IMR-90 (cell line): ENCODE measurements around the gene CACNG7. TPM values are rescaled to one million over a fixed set of nuclear protein-coding genes. Genes with fewer than 3 reads are reported as not detected.

Experiments
- ATAC-seq: fragments of 200-7000 bp; cut with Tn5 transposase; 2 replicates; pipeline ENCODE4 v1.9.1; 2020; ENCODE audit warnings: low read depth, mild to moderate bottlenecking, moderate library complexity
- BruUV-seq: library from RNA; stranded (reverse); fragments of 400-500 nt; replicated peaks from 2 replicates; lab custom pipeline; 2021; lab: Mats Ljungman, UMichigan
- CTCF ChIA-PET: fragments of 300-600 bp; formaldehyde crosslinking; extraction: SDS; loops from one replicate; lab custom pipeline; 2021; ENCODE audit warnings: antibody characterized with exemption; lab: Yijun Ruan, JAX
- POLR2A ChIA-PET: fragments of 300-600 bp; sonication (Branson Sonifier 250); formaldehyde crosslinking; loops from one replicate; lab custom pipeline; 2022; ENCODE audit warnings: antibody characterized with exemption; ENCODE audit not compliant: unreplicated experiment; lab: Charles Lee
- DNase-seq: peaks from one replicate; pipeline ENCODE4 v3.0.0; 2013
- H2AFZ ChIP-seq: replicated peaks from 2 replicates; pipeline ENCODE3; 2013; ENCODE audit warnings: low read length, mild to moderate bottlenecking; ENCODE audit not compliant: poor library complexity
- H2AK5ac ChIP-seq: 2 replicates; pipeline ENCODE4 v1.6.1; 2013; ENCODE audit warnings: low read depth, low read length, inconsistent platforms
- H2AK9ac ChIP-seq: replicated peaks from 2 replicates; pipeline ENCODE3; 2013; ENCODE audit warnings: mild to moderate bottlenecking, low read depth, low read length, moderate library complexity; ENCODE audit not compliant: poor library complexity
- H2BK120ac ChIP-seq: 2 replicates; pipeline ENCODE4 v1.6.1; 2013; ENCODE audit warnings: low read depth, low read length, inconsistent platforms
- H2BK15ac ChIP-seq: 3 replicates; pipeline ENCODE4 v1.6.1; 2013; ENCODE audit warnings: low read depth, low read length, inconsistent platforms
- H2BK20ac ChIP-seq: 2 replicates; pipeline ENCODE4 v1.6.1; 2013; ENCODE audit warnings: low read depth, mild to moderate bottlenecking, inconsistent platforms, low read length, moderate library complexity
- H2BK5ac ChIP-seq: 2 replicates; pipeline ENCODE4 v1.6.1; 2013; ENCODE audit warnings: mild to moderate bottlenecking, low read depth, low read length, inconsistent platforms; ENCODE audit not compliant: poor library complexity, severe bottlenecking
- H3K14ac ChIP-seq: replicated peaks from 2 replicates; pipeline ENCODE4 v1.6.1; 2013; ENCODE audit warnings: low read depth, low read length, inconsistent platforms
- H3K18ac ChIP-seq: 2 replicates; pipeline ENCODE4 v1.6.1; 2013; ENCODE audit warnings: low read depth, low read length, control low read depth
- H3K23ac ChIP-seq: 2 replicates; pipeline ENCODE4 v1.6.1; 2013; ENCODE audit warnings: low read depth, low read length, inconsistent platforms
- H3K27ac ChIP-seq: 2 replicates; pipeline ENCODE4 v1.5.1; 2013; ENCODE audit warnings: mild to moderate bottlenecking, control low read depth, low read length; ENCODE audit not compliant: insufficient read depth
- H3K27me3 ChIP-seq: 2 replicates; pipeline ENCODE4 v1.6.1; 2013; ENCODE audit warnings: low read length; ENCODE audit not compliant: control insufficient read depth, insufficient read depth
- H3K36me3 ChIP-seq: 2 replicates; pipeline ENCODE4 v1.6.1; 2013; ENCODE audit warnings: low read length, mixed read lengths; ENCODE audit not compliant: control insufficient read depth, insufficient read depth
- H3K4ac ChIP-seq: 2 replicates; pipeline ENCODE4 v1.6.1; 2013; ENCODE audit warnings: low read depth, low read length, inconsistent platforms
- H3K4me1 ChIP-seq: 2 replicates; pipeline ENCODE4 v1.6.1; 2013; ENCODE audit warnings: low read length, mixed read lengths; ENCODE audit not compliant: control insufficient read depth, insufficient read depth
- H3K4me2 ChIP-seq: 2 replicates; pipeline ENCODE4 v1.6.1; 2013; ENCODE audit warnings: low read depth, mild to moderate bottlenecking, control low read depth, low read length, moderate library complexity
- H3K4me3 ChIP-seq: 2 replicates; pipeline ENCODE4 v1.5.1; 2013; ENCODE audit warnings: low read depth, mild to moderate bottlenecking, control low read depth, low read length, moderate library complexity; ENCODE audit not compliant: insufficient read depth
- H3K56ac ChIP-seq: 2 replicates; pipeline ENCODE4 v1.6.1; 2013; ENCODE audit warnings: low read length, inconsistent platforms; ENCODE audit not compliant: insufficient read depth; ENCODE audit errors: extremely low read depth
- H3K79me1 ChIP-seq, 2 experiments: 2 replicates each; pipeline ENCODE4 v1.6.1; 2013; ENCODE audit warnings: low read length in 2 of 2, inconsistent platforms in 1 of 2, low read depth in 1 of 2
- H3K9ac ChIP-seq: 2 replicates; pipeline ENCODE4 v1.6.1; 2013; ENCODE audit warnings: low read depth, low read length, control low read depth
- H3K9me1 ChIP-seq: 2 replicates; pipeline ENCODE4 v1.6.1; 2013; ENCODE audit warnings: low read length, inconsistent platforms; ENCODE audit not compliant: insufficient read depth
- H3K9me3 ChIP-seq: 2 replicates; pipeline ENCODE4 v1.6.1; 2013; ENCODE audit warnings: low read length; ENCODE audit not compliant: control insufficient read depth, insufficient read depth
- H4K20me1 ChIP-seq: 2 replicates; pipeline ENCODE4 v1.6.1; 2013; ENCODE audit warnings: low read length, inconsistent platforms; ENCODE audit not compliant: insufficient read depth
- H4K5ac ChIP-seq: 2 replicates; pipeline ENCODE4 v1.6.1; 2013; ENCODE audit warnings: mild to moderate bottlenecking, low read depth, low read length, control low read depth
- H4K8ac ChIP-seq, 2 experiments: 2 replicates each; pipeline ENCODE4 v1.6.1; 2013; ENCODE audit warnings: low read depth in 2 of 2, low read length in 2 of 2, control low read depth in 1 of 2, inconsistent platforms in 1 of 2
- H4K91ac ChIP-seq: 2 replicates; pipeline ENCODE4 v1.6.1; 2013; ENCODE audit warnings: low read depth, low read length, inconsistent platforms; ENCODE audit not compliant: insufficient read depth
- BHLHE40 ChIP-seq: fragments of 150-350 bp; IDR thresholded peaks from 2 replicates; pipeline ENCODE4 v1.6.1; 2016; ENCODE audit warnings: mild to moderate bottlenecking, low read depth, low read length
- CEBPB ChIP-seq: IDR thresholded peaks from 2 replicates; pipeline ENCODE4 v1.6.1; 2012; ENCODE audit warnings: low read depth, low read length, improper control_type of control experiment
- CHD1 ChIP-seq: IDR thresholded peaks from 2 replicates; pipeline ENCODE4 v1.6.1; 2012; ENCODE audit warnings: low read depth, low read length, improper control_type of control experiment
- CTCF ChIP-seq: conservative IDR thresholded peaks from 2 replicates; pipeline ENCODE4 v1.5.1; 2012; ENCODE audit warnings: mild to moderate bottlenecking, low read depth, low read length, improper control_type of control experiment
- ELK1 ChIP-seq: fragments of 150-350 bp; IDR thresholded peaks from 2 replicates; pipeline ENCODE4 v1.6.1; 2016; ENCODE audit warnings: low read depth, mild to moderate bottlenecking, low read length, moderate library complexity, borderline replicate concordance
- FOS ChIP-seq: fragments of 150-350 bp; IDR thresholded peaks from 2 replicates; pipeline ENCODE4 v1.6.1; 2016; ENCODE audit warnings: low read depth, low read length
- MAFK ChIP-seq: IDR thresholded peaks from 2 replicates; pipeline ENCODE4 v1.6.1; 2012; ENCODE audit warnings: low read depth, low read length, improper control_type of control experiment
- MAZ ChIP-seq: IDR thresholded peaks from 2 replicates; pipeline ENCODE4 v1.6.1; 2012; ENCODE audit warnings: low read depth, mild to moderate bottlenecking, low read length, improper control_type of control experiment, moderate library complexity, borderline replicate concordance
- MXI1 ChIP-seq: IDR thresholded peaks from 2 replicates; pipeline ENCODE4 v1.6.1; 2012; ENCODE audit warnings: low read depth, mild to moderate bottlenecking, low read length, moderate library complexity, borderline replicate concordance
- NFE2L2 ChIP-seq: fragments of 150-350 bp; IDR thresholded peaks from 2 replicates; pipeline ENCODE4 v1.6.1; 2016; ENCODE audit warnings: low read depth, mild to moderate bottlenecking, low read length
- POLR2A ChIP-seq: IDR thresholded peaks from 2 replicates; pipeline ENCODE4 v1.6.1; 2012; ENCODE audit warnings: mild to moderate bottlenecking, low read depth, low read length
- RAD21 ChIP-seq: IDR thresholded peaks from 2 replicates; pipeline ENCODE4 v1.6.1; 2012; ENCODE audit warnings: low read length, improper control_type of control experiment
- RCOR1 ChIP-seq: IDR thresholded peaks from 2 replicates; pipeline ENCODE4 v1.6.1; 2012; ENCODE audit warnings: mild to moderate bottlenecking, low read length, improper control_type of control experiment; ENCODE audit not compliant: insufficient replicate concordance
- RFX5 ChIP-seq: IDR thresholded peaks from 2 replicates; pipeline ENCODE4 v1.8.0; 2012; ENCODE audit warnings: low read depth, mild to moderate bottlenecking, low read length, moderate library complexity
- SMC3 ChIP-seq: fragments of 150-350 bp; IDR thresholded peaks from 2 replicates; pipeline ENCODE4 v1.6.1; 2016; ENCODE audit warnings: low read depth, mild to moderate bottlenecking, antibody characterized with exemption, low read length, moderate library complexity
- USF2 ChIP-seq: fragments of 150-350 bp; IDR thresholded peaks from 2 replicates; pipeline ENCODE4 v1.6.1; 2017; ENCODE audit warnings: mild to moderate bottlenecking, antibody characterized with exemption, low read length, low read depth
- WGBS, 2 experiments: methylation state at CpG; one replicate each; pipeline versions ENCODE4 v1.1.5 to v1.1.7; 2013; ENCODE audit warnings: missing lambda C conversion rate in 2 of 2; ENCODE audit not compliant: insufficient read length in 1 of 2; ENCODE audit errors: extremely low coverage in 2 of 2; 5-methylcytosine and 5-hydroxymethylcytosine counted together
- dilution Hi-C: fragments of 300-500 bp; cut with HindIII; formaldehyde crosslinking; loops from one replicate; pipeline ENCODE4 v1.14.3; 2018; ENCODE audit warnings: low sequenced_read_pairs; ENCODE audit not compliant: unreplicated experiment
- in situ Hi-C: fragments of 300-500 bp; cut with MboI; formaldehyde crosslinking; loops from 3 replicates; pipeline ENCODE4 v1.14.3; 2019; ENCODE audit warnings: low sequenced_read_pairs, inconsistent platforms, mixed read lengths
- intact Hi-C: fragments of 100-400 bp; cut with micrococcal nuclease; formaldehyde crosslinking; loops from 2 replicates; pipeline ENCODE4 v1.10.0; 2022
- polyA plus RNA-seq, 3 experiments: library from polyadenylated mRNA; depleted of rRNA; stranded (reverse); fragments of >200 nt; gene quantifications; 2 replicates each; pipeline ENCODE4 v1.2.3, GENCODE V29; 2012; ENCODE audit warnings: low replicate concordance in 1 of 3
- total RNA-seq: library from RNA; depleted of rRNA; stranded (reverse); fragments of >200 nt; gene quantifications from 2 replicates; pipeline ENCODE4 v1.2.3, GENCODE V29; 2012

The CACNG7 gene
- total and polyA plus RNA-seq, 2 of the 4 experiments (the other 2 are of a cell fraction): 0.36 to 6.7 TPM

GRCh38 chr19:53951436-53951835 is 42.4 kb downstream of the CACNG7 start:
- no TSS peak for BruUV-seq
- H3K14ac ChIP-seq: no peak overlapping the region
- no peak overlapping the region for H4K8ac ChIP-seq
- H4K5ac ChIP-seq: no peak overlapping the region
- no peak overlapping the region for H3K4me3 ChIP-seq
- no peaks in the 10 kb centered on the region for H4K20me1 ChIP-seq
- DNase-seq (no peak), ATAC-seq (no peak)
- H3K56ac ChIP-seq: no peak overlapping the region
- POLR2A ChIA-PET: no interaction called here
- no peak overlapping the region for H3K27ac ChIP-seq
- TF ChIP-seq POLR2A (no peak), CHD1 (no peak), RAD21 (no peak), CTCF (no peak), NFE2L2 (no peak), SMC3 (no peak), MAFK (no peak), FOS (no peak), USF2 (no peak), RCOR1 (no peak), CEBPB (no peak), RFX5 (no peak), MXI1 (no peak), MAZ (no peak), BHLHE40 (no peak), ELK1 (no peak)
- no peak overlapping the region for H3K4me2 ChIP-seq
- CTCF ChIA-PET: no interaction called here
- no CpG with 5 or more reads among the region's 11 CpGs for WGBS, 2 experiments
- no peak overlapping the region for H3K23ac ChIP-seq
- no peak overlapping the region for H3K18ac ChIP-seq
- no peak overlapping the region for H4K91ac ChIP-seq
- H2AK5ac ChIP-seq: no peak overlapping the region
- no peak overlapping the region for H2BK5ac ChIP-seq
- no peak overlapping the region for H2AFZ ChIP-seq
- no peaks in the 10 kb centered on the region for H3K36me3 ChIP-seq
- H3K9me3 ChIP-seq: no peaks in the 10 kb centered on the region; the same call in 1 of the 2 replicates
- no peak overlapping the region for H3K9ac ChIP-seq
- H2BK15ac ChIP-seq: no peak overlapping the region
- H3K4me1 ChIP-seq: no peaks in the 10 kb centered on the region
- no peak overlapping the region for H2BK20ac ChIP-seq
- no peaks in the 10 kb centered on the region for H3K9me1 ChIP-seq
- no peak overlapping the region for H2AK9ac ChIP-seq
- H2BK120ac ChIP-seq: no peak overlapping the region
- intact Hi-C loops: no loop called here
- no peaks in the 10 kb centered on the region for H3K79me1 ChIP-seq
- in situ Hi-C loops: no loop called here
- peaks cover 1% of the 10 kb centered on the region; the same call in 1 of the 2 replicates for H3K27me3 ChIP-seq
- H3K4ac ChIP-seq: no peak overlapping the region
- dilution Hi-C loops: no loop called here
